Measurements from ENCODE around the gene LILRB2.

DNA sequence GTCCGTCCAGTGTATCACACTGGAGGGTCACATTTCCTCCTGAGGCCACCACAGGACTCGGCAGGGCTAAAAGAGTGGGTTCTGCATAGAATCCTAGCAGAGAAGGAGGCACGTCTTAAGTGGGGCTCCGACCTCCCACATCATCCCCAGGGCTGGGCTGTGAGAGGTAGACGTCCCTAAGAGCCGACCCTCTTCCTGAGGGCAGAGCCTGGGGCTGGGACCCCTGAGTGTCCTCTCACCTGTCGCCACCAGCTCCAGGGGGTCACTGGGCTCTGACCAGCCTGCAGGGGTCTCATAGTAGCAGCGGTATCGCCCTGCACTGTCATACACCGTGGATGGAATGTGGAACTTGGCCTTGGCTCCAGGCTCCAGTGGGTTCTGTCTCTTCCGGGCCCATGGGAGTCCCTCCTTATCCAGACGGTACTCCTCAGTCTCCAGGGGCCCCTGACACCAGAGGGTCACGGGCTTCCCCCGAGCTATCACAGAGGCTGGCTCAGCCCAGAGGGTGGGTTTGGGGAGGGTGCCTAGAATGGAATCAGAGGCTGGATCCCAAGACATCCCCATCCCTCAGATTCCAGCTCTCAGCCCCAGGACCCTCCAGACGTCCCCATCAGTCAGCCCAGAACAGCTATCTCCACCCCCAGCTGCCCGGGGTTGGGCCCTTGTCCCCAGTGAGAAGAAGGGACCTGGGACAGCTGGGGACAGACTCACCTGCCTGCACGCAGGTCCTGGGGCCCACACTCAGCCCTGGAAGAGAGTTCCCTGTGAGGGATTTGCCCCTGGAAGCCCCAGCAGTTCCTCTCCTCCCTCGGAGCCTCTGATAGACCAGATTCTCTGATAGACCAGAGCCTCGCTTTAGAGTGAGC lies 24.4 kb downstream of the LILRB2 start:
- no peak for TF ChIP-seq EZH2 (IDR thresholded peaks at IDR 0.05; ENCODE audit: low read depth)
- TF ChIP-seq, protein P1, sequence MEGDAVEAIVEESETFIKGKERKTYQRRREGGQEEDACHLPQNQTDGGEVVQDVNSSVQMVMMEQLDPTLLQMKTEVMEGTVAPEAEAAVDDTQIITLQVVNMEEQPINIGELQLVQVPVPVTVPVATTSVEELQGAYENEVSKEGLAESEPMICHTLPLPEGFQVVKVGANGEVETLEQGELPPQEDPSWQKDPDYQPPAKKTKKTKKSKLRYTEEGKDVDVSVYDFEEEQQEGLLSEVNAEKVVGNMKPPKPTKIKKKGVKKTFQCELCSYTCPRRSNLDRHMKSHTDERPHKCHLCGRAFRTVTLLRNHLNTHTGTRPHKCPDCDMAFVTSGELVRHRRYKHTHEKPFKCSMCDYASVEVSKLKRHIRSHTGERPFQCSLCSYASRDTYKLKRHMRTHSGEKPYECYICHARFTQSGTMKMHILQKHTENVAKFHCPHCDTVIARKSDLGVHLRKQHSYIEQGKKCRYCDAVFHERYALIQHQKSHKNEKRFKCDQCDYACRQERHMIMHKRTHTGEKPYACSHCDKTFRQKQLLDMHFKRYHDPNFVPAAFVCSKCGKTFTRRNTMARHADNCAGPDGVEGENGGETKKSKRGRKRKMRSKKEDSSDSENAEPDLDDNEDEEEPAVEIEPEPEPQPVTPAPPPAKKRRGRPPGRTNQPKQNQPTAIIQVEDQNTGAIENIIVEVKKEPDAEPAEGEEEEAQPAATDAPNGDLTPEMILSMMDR (conservative IDR thresholded peaks at IDR 0.05), result no peak
